GM18508 (cell line): ENCODE results near the gene SMYD3.

Source experiments
- ATAC-seq: cut with Tn5 transposase; IDR thresholded peaks from one replicate; pipeline ENCODE4 v1.9.1; 2021; ENCODE audit warnings: moderate number of reproducible peaks; ENCODE audit not compliant: insufficient read depth, unreplicated experiment

SMYD3 gene

DNA sequence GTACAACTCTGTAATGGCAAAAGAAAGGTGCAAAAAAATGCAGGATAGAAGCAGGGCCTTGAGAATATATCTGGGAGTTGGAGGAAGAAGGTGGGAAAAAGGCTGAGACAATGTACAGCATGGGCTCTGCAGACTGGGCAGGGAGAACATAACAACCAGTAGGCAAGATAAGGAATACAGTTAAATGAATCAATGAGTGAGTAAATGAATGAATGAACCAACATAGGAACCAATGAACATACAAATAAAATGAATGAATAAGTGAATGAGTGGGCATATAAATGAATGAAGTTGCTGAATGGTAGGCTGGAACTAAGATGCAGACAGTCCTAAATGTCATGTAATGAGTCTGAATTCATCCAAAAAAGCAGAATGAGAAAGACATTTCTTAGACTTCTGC lies 370.6 kb downstream of the SMYD3 start:
- ATAC-seq = no peak

DNA sequence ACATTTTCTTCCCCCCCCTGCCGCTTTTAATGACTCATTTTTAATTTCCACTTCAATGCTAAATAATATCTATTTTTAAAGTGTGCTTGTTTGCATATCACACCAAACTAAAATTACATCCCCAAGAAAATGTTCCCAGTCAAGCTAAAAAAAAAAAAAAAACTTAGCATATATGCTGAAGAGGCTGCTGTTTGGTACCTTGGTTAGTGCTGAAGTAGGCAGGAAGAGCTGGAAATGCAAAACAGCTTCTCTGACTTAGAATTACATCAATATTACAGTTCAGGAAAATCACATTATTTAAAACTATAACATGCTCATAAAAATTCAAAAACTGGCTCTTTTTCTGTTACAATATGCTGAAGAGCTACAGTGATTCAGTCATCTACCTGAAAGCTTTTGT lies 372.3 kb downstream of the SMYD3 start:
- ATAC-seq = no peak

DNA sequence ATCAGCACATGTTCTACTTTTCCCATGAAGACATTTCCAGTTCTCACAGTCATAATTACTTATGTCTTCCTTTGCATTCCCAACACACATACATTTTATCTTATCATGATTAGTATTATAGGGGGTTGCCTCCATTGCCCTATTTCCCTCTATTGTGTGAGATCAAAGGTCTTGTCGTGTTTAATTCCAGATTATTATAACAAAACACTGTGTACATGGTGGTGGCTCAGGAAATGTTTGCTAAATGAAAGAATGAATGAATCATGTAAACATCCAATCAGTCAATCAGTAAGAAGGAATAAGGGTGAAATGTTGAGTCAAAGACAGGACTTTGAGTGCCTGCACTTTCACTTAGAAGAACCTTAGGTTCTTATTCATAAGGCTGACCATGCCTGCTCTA lies 376.0 kb downstream of the SMYD3 start:
- ATAC-seq = no peak

DNA sequence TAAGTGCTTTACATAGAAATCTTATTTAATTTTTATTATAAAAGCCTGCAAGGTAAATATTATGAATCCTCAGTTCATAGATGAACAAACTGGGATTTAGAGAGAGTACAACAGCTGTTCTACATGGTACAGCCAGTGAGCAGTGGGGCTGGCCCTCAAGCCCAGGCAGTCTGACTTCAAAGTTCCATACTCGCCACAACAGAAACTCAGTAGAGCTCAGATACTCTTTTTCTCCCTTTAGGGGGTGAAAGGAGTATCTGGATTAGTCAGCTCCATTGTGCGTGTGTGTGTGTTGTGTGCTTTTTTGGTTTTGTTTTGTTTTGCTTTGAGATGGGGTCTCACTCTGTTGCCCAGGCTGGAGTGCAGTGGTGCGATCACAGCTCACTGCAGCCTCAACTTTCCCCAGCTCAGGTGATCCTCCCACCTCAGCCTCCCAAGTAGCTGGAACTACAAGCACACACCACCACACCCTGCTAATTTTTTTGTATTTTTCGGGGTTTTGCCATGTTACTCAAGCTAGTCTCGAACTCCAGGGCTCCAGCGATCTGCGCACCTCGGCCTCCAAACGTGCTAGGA lies 378.5 kb downstream of the SMYD3 start:
- ATAC-seq = no peak

DNA sequence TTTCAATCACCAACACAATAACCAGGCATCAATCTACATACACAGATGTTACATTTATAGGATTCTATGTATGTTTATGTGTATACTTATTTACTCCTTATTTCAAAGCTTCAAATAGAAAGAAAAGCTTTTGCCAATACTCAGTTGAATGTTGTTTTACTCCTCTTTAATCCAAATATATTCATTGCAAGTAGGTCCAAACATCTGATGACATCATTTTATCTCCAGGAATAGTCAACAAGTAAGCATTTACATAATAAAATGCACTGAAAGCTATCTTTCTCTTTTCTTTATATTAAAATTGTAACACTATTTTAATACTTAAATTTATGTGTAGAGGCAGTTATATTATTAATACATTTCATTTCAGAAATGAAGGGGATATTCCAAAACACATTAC lies 380.5 kb downstream of the SMYD3 start:
- ATAC-seq = no peak

DNA sequence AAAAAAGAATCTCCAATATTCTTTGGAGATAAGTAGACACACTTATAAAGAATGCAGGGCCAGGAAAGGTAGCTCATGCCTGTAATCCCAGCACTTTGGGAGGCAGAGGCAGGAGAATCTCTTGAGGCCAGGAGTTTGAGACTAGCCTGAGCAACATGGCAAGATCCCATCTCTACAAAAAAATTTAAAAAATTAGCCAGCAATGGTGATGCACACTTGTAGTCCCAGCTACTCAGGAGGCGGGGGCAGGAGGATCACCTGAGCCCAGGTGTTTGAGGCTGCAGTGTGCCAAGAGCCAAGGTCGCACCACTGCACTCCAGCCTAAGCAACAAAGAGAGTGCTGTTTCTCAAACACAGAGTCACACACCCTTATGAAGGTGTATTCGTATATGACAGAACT lies 385.0 kb downstream of the SMYD3 start:
- ATAC-seq = no peak

DNA sequence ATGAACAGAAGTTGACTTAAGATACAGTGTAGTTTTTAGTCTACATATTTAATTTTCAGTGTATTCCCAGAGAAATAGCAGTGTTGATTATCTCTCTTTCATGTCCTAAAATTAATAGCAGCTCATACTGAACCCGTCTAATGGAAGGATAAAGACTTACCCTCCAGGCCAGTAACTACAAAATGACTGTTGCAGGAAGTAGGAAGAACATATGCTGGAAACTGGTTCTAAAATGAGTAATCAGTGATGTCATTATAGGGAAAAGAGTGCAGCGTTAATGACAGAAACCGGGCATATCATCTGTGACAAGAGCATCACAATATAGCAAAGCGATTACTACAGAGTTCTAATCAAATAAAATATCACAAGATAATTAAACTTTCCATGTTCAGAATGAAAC lies 385.5 kb downstream of the SMYD3 start:
- no peak for ATAC-seq

DNA sequence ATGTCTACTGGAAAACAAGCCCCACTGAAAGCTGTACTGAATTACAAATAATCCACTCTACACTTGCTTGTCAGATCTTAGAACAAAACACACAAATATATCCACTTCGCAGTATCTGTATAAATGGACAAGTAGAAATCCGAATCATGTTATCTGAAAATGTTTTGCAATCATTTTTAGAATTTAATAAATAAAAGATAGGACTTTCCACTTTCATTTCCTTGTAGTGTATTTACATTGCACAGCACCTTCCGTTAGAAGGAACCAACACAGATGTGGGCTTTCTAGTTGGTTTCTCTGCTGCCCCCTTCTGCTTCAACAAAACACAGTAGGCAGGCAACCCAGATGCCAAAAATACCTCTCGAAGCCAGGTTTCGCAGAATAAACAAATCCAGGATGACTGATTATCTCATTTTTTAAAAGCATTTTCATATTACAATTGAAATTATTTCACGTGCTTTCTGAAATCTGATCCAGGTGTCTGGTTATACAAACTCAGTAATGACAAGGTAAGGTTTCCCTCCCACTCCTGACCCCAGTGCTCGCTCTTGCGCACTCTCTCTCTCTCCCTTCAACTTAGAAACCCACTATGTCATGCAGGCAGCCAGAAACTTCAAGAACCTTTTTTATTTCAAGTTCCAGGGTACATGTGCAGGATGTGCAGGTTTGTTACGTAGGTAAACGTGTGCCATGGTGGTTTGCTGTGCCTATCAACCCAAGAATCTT lies 389.9 kb downstream of the SMYD3 start:
- peak; percentile 82 for ATAC-seq

DNA sequence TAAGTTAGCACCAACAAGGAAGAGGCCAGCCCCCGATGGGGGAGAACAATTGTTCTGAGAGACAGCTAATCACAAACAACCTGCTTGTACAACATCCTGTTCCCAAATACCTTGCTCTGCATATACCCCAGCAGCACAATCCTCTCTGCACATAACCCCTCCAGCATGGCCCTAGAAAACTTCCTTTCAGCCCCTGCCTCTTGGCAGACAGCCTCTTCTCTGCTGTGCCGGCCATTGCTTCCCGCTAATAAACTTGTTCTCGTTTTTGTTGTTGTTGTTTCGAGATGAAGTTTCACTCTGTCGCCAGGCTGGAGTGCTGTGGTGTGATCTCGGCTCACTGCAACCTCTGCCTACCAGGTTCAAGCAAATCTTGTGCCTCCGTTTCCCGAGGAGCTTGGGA lies 392.7 kb downstream of the SMYD3 start:
- ATAC-seq = no peak

DNA sequence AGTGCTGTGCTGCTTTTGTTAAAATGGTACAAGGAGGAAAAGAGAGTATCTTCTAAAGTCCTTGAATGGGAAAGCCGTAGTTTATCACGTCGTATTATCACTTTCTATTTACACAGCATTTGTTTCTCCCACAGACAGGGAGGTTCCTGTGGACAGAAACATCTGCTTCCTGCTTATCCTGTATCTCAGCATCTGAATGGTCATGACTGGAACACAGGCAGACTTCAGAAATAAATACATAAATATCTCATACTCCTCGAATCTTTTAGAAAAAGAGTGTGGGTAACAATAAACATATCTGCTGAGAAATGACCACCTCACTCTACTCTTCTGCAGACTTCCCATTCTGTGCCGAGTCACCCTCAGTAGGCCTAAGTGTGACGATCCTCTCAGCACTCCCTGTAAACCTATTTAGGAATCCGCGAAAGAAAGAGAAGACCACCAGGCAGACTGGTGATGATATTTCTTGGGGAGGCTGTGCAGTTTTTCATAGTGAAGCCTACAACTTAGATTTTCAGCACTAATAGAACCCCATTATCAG lies 393.5 kb downstream of the SMYD3 start:
- ATAC-seq = no peak

DNA sequence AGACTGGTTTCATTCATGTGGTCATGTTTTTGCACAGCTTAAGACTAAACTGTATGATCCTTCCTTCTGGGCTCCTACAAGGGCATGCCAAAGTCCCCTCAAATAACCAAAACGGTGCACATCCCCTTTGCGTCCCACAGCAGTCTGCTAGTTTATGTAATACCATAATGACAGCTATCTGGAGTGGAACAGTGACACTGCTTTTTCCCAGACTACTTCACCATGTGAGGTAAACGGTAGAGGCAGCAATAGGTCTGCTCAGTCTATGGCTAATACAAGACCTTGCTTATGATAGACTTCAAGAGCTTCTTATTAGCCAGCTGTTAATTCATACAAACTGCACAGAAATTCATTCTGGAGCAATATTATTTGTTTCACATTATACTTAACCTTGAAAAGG lies 395.5 kb downstream of the SMYD3 start:
- ATAC-seq = no peak

DNA sequence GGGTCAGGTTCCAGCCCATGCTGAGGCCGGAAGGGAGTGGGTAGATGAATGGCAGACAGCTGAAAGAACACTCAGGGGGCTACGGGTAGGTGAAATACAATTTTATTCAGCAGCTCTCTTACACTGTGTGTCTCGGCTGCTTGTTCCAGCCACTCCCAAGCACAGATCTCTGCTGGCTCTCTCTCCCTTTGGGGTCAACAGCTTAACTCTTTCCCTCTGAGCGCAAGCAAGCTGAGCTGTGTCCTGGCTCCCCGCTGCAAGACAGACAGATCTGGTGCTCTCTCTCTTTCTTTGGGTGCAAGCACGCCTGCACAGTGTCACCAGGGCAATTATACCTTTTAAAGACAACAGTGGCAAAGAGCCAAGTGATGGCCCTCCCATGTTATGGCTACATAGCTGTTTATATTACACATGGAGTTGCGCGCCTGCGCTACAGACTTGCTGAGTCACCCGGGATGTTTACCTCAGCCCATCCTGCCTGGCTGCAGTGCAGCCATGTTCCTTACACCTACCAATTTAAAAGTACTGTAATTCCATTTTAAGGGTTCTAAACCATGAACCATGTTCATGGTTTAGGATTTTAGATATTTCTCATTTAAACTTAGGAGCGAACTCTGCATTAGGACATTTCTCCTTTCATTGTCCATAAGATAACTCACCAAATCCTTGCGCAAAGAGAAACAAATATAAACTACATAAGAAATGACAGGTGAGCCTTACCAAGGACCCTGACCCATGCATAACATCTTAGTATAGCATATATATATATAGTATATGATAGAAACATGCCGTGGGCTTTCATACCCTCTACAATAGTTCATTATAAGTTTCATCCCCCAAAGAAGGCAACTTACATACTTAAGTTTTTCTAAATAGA lies 396.5 kb downstream of the SMYD3 start:
- ATAC-seq = no peak

DNA sequence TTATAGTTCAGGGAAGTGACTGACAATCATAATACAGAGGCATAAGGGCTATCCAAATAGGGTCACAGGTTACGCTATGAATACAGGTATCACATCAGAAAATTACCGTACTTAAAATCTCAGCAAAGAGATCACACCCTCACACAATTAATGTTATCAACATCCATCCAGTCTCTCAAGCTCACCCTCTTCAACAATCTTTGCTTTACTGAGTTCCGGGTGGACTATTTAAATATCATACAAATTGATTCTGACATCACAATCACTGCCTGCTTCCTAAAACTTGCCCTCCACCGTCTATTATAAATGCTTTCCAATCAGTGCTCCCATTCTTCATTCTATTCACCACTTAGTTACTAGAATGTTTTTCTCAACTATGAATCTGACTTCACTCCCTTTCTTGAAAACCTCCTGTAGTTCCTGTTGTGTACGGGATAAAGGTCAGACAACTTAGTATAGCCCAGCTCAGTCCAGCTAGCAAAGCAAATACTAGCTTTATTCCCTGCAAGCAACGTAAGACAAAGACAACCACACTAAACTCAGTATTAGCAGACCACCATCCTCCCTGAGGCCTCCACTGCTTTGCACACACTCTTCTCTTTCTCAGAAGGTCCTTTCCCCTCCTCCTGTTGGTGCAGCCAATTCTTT lies 398.7 kb downstream of the SMYD3 start:
- no peak for ATAC-seq

DNA sequence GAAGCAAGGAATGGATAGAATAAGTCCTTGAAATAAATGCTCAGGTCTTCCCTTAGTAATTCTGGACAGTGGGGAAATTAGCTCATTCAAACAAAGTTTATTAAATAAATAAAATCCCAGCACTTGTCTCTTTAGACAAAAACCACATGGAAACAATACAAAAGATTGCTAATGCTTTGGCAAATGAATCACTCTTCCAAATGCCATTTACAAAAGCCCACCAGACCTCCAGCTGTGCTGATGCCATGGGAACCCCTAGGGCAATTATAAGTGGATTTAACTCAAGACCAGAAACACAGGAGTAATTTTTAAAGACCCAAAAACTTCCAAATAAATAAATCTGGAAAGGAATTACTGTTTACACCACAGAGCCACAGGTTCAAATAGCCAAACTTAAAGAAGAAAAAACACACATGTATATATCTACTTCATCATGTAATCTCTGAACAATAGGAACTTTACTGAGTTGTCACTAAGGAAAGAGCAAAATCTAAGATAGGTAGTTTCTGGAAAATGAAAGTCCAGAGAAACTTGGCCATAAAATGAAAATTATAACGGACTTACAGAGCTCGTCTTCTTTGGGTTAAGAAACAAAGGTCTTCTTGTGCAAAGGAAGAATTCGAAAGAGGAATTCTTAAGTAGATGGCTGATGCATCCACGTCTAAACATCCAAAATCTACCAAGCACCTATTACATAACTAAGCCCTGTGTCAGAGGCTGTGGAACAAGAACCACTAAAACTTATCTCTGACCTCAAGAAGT lies 399.4 kb downstream of the SMYD3 start:
- ATAC-seq = no peak

DNA sequence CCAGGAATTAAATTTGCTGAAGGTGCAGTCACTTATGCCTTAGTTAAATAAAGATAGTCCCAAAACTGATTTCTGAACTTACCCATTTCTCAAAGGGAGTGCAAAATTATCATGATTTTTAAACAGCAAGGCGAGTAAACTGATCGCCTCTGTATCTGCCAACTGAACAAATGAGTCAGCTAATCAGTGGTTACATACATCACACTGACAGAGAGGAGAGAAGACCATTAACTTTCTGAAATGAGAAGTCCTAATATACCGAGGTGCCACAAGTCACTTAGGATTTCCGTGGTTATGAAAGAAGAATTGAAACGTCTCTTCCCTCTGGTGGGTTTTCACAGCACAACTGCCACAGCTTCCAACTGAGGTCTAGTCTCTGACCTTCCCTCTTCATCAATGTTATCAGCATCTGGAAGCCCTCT lies 400.7 kb downstream of the SMYD3 start:
- no peak for ATAC-seq

DNA sequence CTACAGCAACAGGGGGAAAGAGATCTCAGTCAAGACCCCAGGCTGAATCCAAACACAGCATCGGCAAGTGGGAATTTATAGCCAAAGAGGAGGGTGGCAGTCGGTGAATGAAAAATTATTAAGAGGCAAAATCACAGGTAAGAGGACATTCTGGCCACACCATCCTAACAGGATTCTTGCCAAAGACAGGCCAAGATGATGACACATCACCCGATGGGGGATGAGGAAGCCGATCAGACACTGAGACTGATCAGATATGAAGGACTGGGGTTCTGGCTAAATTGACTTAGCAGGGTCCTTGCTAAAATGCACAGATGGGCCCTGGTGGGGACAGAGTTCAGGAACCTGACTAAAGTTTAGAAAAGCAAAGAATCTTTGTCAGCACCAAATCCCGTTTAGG lies 402.2 kb downstream of the SMYD3 start:
- ATAC-seq = no peak

DNA sequence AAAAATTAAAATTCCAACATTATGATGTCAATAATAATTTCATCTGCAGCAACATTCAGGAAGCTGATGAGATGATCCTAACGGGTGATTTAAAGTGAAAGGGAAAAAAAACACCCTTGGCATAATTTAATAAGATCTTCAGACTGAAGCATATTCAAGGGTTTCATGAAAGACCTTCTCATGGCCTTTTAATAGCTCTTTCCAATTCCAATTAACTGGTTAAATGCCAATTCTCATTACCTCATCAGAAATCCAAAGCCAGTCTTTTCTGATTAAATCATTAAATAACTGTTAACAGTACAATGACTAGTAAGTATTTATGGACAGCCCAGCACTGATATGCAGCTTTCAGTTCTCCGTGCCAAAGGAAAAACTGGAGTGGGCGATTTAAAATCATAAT lies 407.5 kb downstream of the SMYD3 start:
- ATAC-seq = no peak

DNA sequence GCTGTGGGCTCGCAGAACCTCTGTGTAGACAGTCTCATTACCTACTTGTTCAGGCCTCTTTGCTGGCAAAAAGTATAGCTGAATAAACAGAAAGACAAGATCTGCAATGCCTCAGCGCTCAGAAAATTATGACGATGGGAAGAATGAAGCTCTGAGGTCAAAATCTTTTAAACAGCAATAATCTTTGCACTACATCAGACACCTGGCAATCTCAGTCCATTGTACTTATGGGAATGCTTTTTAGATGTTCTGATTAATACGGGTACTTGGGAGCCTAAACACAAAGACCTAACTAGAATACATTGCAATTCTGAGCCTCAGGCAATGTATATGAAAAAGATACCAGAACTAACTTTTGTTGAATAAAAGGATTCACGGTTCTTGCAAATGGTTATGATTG lies 410.7 kb downstream of the SMYD3 start:
- ATAC-seq = no peak

DNA sequence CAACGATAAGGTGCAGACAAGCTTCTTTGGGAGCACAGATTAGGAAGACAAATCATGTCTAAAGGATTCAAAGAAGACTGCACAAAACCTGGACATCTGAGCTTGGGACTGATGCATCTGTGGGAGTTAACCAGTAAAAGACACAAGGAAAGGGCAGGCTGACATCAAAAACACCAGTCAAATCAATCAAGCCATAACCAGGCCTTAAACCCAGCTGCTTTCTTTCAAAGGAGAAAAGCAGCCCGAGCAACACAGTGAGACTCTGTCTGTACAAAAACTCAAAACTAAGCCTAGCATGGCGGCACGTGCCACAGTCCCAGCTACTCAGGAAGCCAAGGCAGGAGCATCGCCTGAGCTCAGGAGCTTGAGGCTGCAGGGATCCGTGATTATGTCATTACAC lies 411.6 kb downstream of the SMYD3 start:
- ATAC-seq = no peak

DNA sequence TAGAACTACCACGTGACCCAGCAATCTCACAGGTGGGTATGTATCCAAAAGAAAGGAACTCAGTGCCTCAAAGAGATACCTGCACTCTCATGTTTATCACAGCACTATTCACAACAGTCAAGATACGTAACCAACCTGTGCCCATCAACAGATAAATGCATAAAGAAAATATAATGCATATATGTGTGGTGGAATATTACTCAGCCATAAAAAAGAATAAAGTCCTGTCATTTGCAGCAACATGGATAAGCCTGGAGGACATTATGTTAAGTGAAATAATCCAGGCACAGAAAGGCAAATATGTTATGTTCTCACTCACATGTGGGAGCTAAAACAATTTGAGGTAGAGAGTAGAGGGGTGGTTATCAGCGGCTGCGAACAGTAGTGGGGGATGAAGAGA lies 413.8 kb downstream of the SMYD3 start:
- ATAC-seq = no peak
